Right kidney (tissue), 1 donor: ENCODE measurements around the gene ALKBH5.

Source experiments
- DNase-seq: peaks from one replicate; pipeline ENCODE4 v3.0.0-alpha.2; 2016

ALKBH5 gene

GRCh38 chr17:18218756-18219415 lies 35.3 kb downstream of the ALKBH5 start:
- DNase-seq = no peak

GRCh38 chr17:18224053-18224386 lies 40.4 kb downstream of the ALKBH5 start:
- no peak for DNase-seq

GRCh38 chr17:18224387-18225120 lies 40.9 kb downstream of the ALKBH5 start:
- peak; percentile 37 for DNase-seq

GRCh38 chr17:18225121-18225641 lies 41.6 kb downstream of the ALKBH5 start, which contains the start of gene LLGL1:
TSS of gene LLGL1 (plus strand) at chr17:18225635. CDS start at chr17:18225683, 48 bp downstream.
- peak; percentile 75 for DNase-seq

GRCh38 chr17:18225642-18226283 lies 42.1 kb downstream of the ALKBH5 start:
- peak; percentile 70 for DNase-seq

- no peak for DNase-seq
Measured at GRCh38 chr17:18226284-18226945, 42.8 kb downstream of the ALKBH5 start.

- no peak for DNase-seq
Measured at GRCh38 chr17:18227635-18228034, 44.0 kb downstream of the ALKBH5 start.

- DNase-seq = no peak
Measured at GRCh38 chr17:18228176-18228682, 44.6 kb downstream of the ALKBH5 start.

- DNase-seq = no peak
Measured at GRCh38 chr17:18229254-18229653, 45.6 kb downstream of the ALKBH5 start.

GRCh38 chr17:18229771-18230170 lies 46.1 kb downstream of the ALKBH5 start:
- no peak for DNase-seq

- no peak for DNase-seq
Measured at GRCh38 chr17:18230288-18231141, 46.9 kb downstream of the ALKBH5 start.

- DNase-seq = no peak
Measured at GRCh38 chr17:18231164-18231563, 47.5 kb downstream of the ALKBH5 start.

- no peak for DNase-seq
Measured at GRCh38 chr17:18233803-18234518, 50.3 kb downstream of the ALKBH5 start.

- no peak for DNase-seq
Measured at GRCh38 chr17:18234853-18235380, 51.3 kb downstream of the ALKBH5 start.

- no peak for DNase-seq
Measured at GRCh38 chr17:18235743-18236256, 52.2 kb downstream of the ALKBH5 start.

GRCh38 chr17:18236494-18236893 lies 52.9 kb downstream of the ALKBH5 start:
- DNase-seq = no peak

- no peak for DNase-seq
Measured at GRCh38 chr17:18237461-18237860, 53.8 kb downstream of the ALKBH5 start.

GRCh38 chr17:18238299-18238698 lies 54.7 kb downstream of the ALKBH5 start:
- DNase-seq = no peak

- DNase-seq = no peak
Measured at GRCh38 chr17:18240449-18240848, 56.8 kb downstream of the ALKBH5 start.

GRCh38 chr17:18241229-18241871 lies 57.7 kb downstream of the ALKBH5 start:
- DNase-seq = no peak
